ENCODE measurements around the gene GEMIN7. TPM values are rescaled to one million over a fixed set of nuclear protein-coding genes. Genes with fewer than 3 reads are reported as not detected.
A peak's percentile ranks its signal among the peaks of the same experiment; 100 is the strongest.

Gene GEMIN7
- total and polyA plus RNA-seq, 8 donors: 18.9 to 25.4 (median 21.5) TPM

GRCh38 chr19:45113628-45114027, 34.6 kb downstream of the GEMIN7 start:
- DNase-seq (peak in 1 of 4 donors; percentile 51), ATAC-seq (peak; percentile 86)
- Histone ChIP-seq H3K9me3 (no peaks in the 10 kb centered on the region), H3K4me1 (peaks cover 12 to 74% of the 10 kb centered on the region in 2 donors), H3K36me3 (no peaks in the 10 kb centered on the region), H3K27ac (no peak overlapping the region), H3K27me3 (no peaks in the 10 kb centered on the region), H3K4me3 (no peak overlapping the region)
- intact Hi-C loops (cut with DNase I): no loop called here
- TF ChIP-seq CTCF (IDR thresholded peaks at IDR 0.05): no peak

- H3K27me3 ChIP-seq: no peaks in the 10 kb centered on the region
- ATAC-seq (no peak), DNase-seq (no peak)
- intact Hi-C loops (cut with DNase I): no loop called here
- no peak overlapping the region for H3K4me3 ChIP-seq
- H3K27ac ChIP-seq: no peak overlapping the region
- no peaks in the 10 kb centered on the region for H3K9me3 ChIP-seq
- no peak for TF ChIP-seq CTCF (IDR thresholded peaks at IDR 0.05)
- H3K4me1 ChIP-seq: peaks cover 12 to 79% of the 10 kb centered on the region in 2 donors
- H3K36me3 ChIP-seq: no peaks in the 10 kb centered on the region
Measured at GRCh38 chr19:45114116-45114515, 35.1 kb downstream of the GEMIN7 start.

- DNase-seq (no peak), ATAC-seq (no peak)
- no peaks in the 10 kb centered on the region for H3K27me3 ChIP-seq
- peak overlapping the region in 1 of 2 donors; percentile 59 for H3K27ac ChIP-seq
- intact Hi-C loops (cut with DNase I): no loop called here
- no peaks in the 10 kb centered on the region for H3K9me3 ChIP-seq
- TF ChIP-seq CTCF (IDR thresholded peaks at IDR 0.05): no peak
- no peak overlapping the region for H3K4me3 ChIP-seq
- peaks cover 0 to 3% of the 10 kb centered on the region in 2 donors for H3K36me3 ChIP-seq
- peaks cover 12 to 79% of the 10 kb centered on the region in 2 donors for H3K4me1 ChIP-seq
Measured at GRCh38 chr19:45115809-45116615, 37.0 kb downstream of the GEMIN7 start.

- Histone ChIP-seq H3K27ac (no peak overlapping the region), H3K4me3 (no peak overlapping the region), H3K27me3 (no peaks in the 10 kb centered on the region), H3K9me3 (no peaks in the 10 kb centered on the region), H3K36me3 (peaks cover 0 to 3% of the 10 kb centered on the region in 2 donors), H3K4me1 (peaks cover 12 to 73% of the 10 kb centered on the region in 2 donors)
- TF ChIP-seq CTCF (IDR thresholded peaks at IDR 0.05): no peak
- peak; percentile 28 for ATAC-seq
- intact Hi-C loops (cut with DNase I): no loop called here
- DNase-seq: peak in 1 of 4 donors; percentile 48
Measured at GRCh38 chr19:45117167-45117594, 38.1 kb downstream of the GEMIN7 start.

- ATAC-seq (no peak), DNase-seq (no peak)
- H3K36me3 ChIP-seq: peaks cover 0 to 3% of the 10 kb centered on the region in 2 donors
- no peak overlapping the region for H3K4me3 ChIP-seq
- TF ChIP-seq CTCF (IDR thresholded peaks at IDR 0.05): no peak
- H3K4me1 ChIP-seq: peaks cover 12 to 73% of the 10 kb centered on the region in 2 donors
- no peaks in the 10 kb centered on the region for H3K9me3 ChIP-seq
- no peaks in the 10 kb centered on the region for H3K27me3 ChIP-seq
- no peak overlapping the region for H3K27ac ChIP-seq
- intact Hi-C loops (cut with DNase I): no loop called here
Measured at GRCh38 chr19:45117671-45118070, 38.6 kb downstream of the GEMIN7 start.

All from left lung (tissue), 10 donors.